ENCODE data around the gene PIEZO1. TPM values are rescaled to one million over a fixed set of nuclear protein-coding genes. Genes with fewer than 3 reads are reported as not detected.

The PIEZO1 gene
- total RNA-seq, 2 donors from 2014 or later, result 156 to 202 TPM

DNA sequence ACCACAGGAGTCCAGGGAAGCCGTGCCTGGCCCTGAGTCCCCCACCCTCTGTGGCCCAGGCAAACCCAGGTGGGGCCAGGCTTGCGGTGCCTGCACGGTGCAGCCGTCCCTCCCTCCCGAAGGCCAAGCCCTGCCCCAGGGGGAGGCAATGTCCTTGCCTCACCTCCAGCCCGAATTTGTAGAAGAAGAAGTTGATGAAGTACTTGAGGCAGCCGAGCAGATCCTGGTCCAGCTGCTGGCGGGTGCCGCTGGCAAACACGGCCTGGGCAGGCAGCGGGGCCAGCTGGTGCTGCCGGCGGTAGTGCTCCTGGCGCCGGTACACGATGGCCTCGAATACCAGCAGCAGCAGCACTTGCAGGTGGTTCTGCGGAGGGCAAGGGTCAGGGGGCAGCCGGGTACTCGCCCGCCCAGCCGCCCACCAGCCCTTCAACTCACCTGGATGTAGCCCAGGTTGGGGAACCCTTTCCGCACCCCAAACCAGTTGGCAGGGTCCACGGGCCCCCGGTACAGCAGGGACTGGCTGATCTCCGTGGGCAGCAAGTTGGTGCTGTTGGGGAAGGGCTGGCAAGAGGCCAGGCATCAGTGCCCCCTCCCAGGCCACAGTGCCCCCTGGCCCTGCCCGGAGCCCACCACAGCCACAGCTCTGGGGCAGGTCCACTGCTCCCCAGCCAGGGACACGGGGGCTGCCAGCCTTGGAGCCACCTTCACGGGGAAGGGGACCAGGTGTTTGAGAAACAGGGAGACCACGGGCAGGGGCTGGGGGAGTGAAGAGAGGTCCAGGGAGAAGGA, 52.7 kb downstream of the PIEZO1 start:
- 80% methylated on average over 19 of the region's 30 CpGs for WGBS
- no peak overlapping the region for H3K4me3 ChIP-seq
- H3K4me1 ChIP-seq (replicated peaks), result no peaks in the 10 kb centered on the region
- no peaks in the 10 kb centered on the region for H3K9me3 ChIP-seq
- no peak for TF ChIP-seq POLR2A (IDR thresholded peaks at IDR 0.05)
- TF ChIP-seq, protein P1, sequence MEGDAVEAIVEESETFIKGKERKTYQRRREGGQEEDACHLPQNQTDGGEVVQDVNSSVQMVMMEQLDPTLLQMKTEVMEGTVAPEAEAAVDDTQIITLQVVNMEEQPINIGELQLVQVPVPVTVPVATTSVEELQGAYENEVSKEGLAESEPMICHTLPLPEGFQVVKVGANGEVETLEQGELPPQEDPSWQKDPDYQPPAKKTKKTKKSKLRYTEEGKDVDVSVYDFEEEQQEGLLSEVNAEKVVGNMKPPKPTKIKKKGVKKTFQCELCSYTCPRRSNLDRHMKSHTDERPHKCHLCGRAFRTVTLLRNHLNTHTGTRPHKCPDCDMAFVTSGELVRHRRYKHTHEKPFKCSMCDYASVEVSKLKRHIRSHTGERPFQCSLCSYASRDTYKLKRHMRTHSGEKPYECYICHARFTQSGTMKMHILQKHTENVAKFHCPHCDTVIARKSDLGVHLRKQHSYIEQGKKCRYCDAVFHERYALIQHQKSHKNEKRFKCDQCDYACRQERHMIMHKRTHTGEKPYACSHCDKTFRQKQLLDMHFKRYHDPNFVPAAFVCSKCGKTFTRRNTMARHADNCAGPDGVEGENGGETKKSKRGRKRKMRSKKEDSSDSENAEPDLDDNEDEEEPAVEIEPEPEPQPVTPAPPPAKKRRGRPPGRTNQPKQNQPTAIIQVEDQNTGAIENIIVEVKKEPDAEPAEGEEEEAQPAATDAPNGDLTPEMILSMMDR (IDR thresholded peaks at IDR 0.05), result no peak
- no peak for TF ChIP-seq POLR2AphosphoS5 (IDR thresholded peaks at IDR 0.05)
- intact Hi-C loops (cut with DNase I), result loop anchor here (10.0 kb wide), 2 partner anchors 442 to 482 kb away; partner anchors contain the start of genes CDH15 and ZNF778
- H3K36me3 ChIP-seq, result no peaks in the 10 kb centered on the region
- DNase-seq (ENCODE audit: low spot score), result no peak
- no peak overlapping the region for H3K27ac ChIP-seq
- H3K27me3 ChIP-seq (replicated peaks; ENCODE audit: insufficient read depth), result no peaks in the 10 kb centered on the region

DNA sequence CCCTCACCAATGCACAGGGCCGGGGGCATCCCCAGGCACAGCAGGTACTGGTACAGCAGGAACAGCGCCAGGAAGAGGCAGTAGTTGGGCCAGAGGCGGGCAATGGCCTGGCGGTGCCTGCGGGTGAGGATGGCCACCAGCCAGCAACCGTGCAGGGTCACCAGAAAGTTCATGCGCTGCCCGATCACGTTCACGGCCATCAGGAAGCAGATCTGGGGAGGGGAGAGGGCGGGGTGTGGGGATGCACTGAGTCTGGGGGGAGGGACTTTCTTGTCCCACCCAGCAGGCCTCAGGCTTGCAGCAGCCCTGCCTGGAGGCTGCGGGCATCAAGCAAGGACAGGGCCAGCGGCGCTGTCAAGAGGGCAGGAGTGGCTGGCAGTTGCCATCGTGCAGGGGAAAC, 53.3 kb downstream of the PIEZO1 start:
- 81% methylated on average over 11 of the region's 15 CpGs for WGBS
- DNase-seq (ENCODE audit: low spot score), result no peak
- peaks cover 0 to 6% of the 10 kb centered on the region in 2 donors for H3K36me3 ChIP-seq

DNA sequence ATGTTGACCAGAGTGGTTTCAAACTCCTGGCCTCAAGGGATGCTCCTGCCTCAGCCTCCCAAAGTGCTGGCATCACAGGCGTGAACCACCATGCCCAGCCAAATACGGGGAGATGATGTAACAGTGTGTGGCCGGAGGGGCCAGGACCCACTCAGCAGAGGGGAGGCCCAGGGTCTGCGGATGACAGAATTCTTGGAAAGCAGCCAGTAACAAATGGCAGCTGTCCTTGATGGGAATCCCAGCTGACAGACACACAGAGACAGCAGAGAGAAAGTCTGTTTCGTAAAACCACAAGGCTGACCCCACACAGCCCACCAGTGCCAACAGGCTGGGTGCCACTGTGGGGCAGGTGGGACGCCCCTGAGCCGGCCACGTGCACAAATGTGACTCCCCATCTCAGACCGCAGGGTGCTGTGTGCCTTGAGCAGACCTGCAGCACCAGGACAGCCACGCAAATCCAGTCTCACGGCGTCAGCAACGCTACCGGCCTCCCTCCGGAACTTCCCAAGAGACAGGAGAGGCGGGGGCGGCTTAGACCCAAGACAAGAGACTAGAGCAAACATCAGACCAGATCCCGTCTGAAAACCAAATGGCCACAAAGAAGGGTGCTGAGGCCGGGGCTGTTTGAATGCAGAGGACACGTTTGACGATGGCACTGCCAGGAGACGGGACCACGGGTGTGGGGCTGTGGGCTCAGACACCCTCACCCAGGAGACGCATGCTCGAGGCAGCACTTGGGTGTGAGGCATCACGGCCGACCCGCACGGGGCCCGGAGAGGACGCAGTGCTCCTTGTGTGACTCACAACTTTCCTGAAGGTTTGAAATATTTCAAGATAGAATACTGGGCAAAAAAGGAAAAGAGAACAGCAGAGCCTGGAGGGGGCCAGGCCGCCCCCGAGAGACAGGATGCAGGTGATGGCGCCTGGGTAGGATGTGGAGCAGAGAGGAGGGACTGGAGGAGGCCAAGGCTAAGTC, 54.1 kb downstream of the PIEZO1 start:
- WGBS, result 86% methylated on average over 34 of the region's 34 CpGs
- Histone ChIP-seq H3K9me3 (no peaks in the 10 kb centered on the region), H3K36me3 (peaks cover 6 to 14% of the 10 kb centered on the region in 2 donors), H3K4me1 (replicated peaks) (no peaks in the 10 kb centered on the region), H3K27ac (no peak overlapping the region), H3K27me3 (replicated peaks; ENCODE audit: insufficient read depth) (no peaks in the 10 kb centered on the region), H3K4me3 (no peak overlapping the region)
- intact Hi-C loops (cut with DNase I), result loop anchor here (10.0 kb wide), 2 partner anchors 444 to 484 kb away; partner anchors contain the start of genes CDH15 and ZNF778
- TF ChIP-seq, protein P1 (IDR thresholded peaks at IDR 0.05), result no peak
- no peak for TF ChIP-seq POLR2A (IDR thresholded peaks at IDR 0.05)
- no peak for TF ChIP-seq POLR2AphosphoS5 (IDR thresholded peaks at IDR 0.05)
- no peak for DNase-seq (ENCODE audit: low spot score)

More for the DNA sequence above, 53.3 kb downstream of the PIEZO1 start:
- intact Hi-C loops (cut with DNase I), result loop anchor here (10.0 kb wide), 2 partner anchors 443 to 483 kb away; partner anchors contain the start of genes CDH15 and ZNF778
- Histone ChIP-seq H3K4me1 (replicated peaks) (no peaks in the 10 kb centered on the region), H3K9me3 (no peaks in the 10 kb centered on the region), H3K27me3 (replicated peaks; ENCODE audit: insufficient read depth) (no peaks in the 10 kb centered on the region), H3K27ac (no peak overlapping the region), H3K4me3 (no peak overlapping the region)
- TF ChIP-seq, protein P1 (IDR thresholded peaks at IDR 0.05), result no peak
- no peak for TF ChIP-seq POLR2AphosphoS5 (IDR thresholded peaks at IDR 0.05)
- no peak for TF ChIP-seq POLR2A (IDR thresholded peaks at IDR 0.05)

DNA sequence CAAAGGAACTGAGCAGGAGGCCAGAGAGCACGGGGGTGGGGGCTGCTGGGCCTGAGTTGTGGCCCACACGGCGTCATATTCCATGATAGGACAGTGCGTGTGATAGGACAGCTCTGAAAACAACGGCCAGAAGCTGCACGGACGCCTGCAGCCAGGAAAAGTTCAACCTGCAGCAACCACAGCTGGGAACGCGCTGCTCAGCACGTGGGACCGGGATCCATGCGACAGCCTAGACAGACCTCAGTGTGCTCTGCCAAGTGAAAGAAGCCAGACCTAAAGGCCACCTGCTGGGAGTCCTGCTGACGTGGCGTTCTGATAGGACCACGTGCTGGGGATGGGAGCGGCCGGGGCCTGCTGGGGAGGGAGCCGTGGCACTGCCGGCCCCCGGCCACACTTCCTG, 57.1 kb downstream of the PIEZO1 start:
- no peaks in the 10 kb centered on the region for H3K27me3 ChIP-seq (replicated peaks; ENCODE audit: insufficient read depth)
- H3K36me3 ChIP-seq, result peaks cover 9 to 33% of the 10 kb centered on the region in 2 donors
- no peaks in the 10 kb centered on the region for H3K4me1 ChIP-seq (replicated peaks)
- WGBS, result 68% methylated on average over 20 of the region's 20 CpGs
- TF ChIP-seq POLR2A (IDR thresholded peaks at IDR 0.05), result no peak
- TF ChIP-seq, protein P1 (IDR thresholded peaks at IDR 0.05), result no peak
- TF ChIP-seq POLR2AphosphoS5 (IDR thresholded peaks at IDR 0.05), result no peak
- no peak for DNase-seq (ENCODE audit: low spot score)
- H3K9me3 ChIP-seq, result no peaks in the 10 kb centered on the region
- intact Hi-C loops (cut with DNase I), result no loop called here
- H3K4me3 ChIP-seq, result no peak overlapping the region
- H3K27ac ChIP-seq, result no peak overlapping the region
